Inferior parietal cortex (tissue), 1 donor: ENCODE results near the gene CDH1.

Experiments
- DNase-seq: peaks from one replicate; pipeline ENCODE4 v3.0.0-alpha.2; 2016; ENCODE audit errors: extremely low spot score

CDH1 gene

GRCh38 chr16:68848786-68849185 is 111.7 kb downstream of the CDH1 start:
- DNase-seq = no peak

GRCh38 chr16:68850481-68850880 is 113.4 kb downstream of the CDH1 start:
- DNase-seq = no peak

GRCh38 chr16:68851601-68852000 is 114.5 kb downstream of the CDH1 start:
- DNase-seq = no peak

GRCh38 chr16:68857479-68857878 is 120.4 kb downstream of the CDH1 start:
- no peak for DNase-seq

- DNase-seq = no peak
Measured at GRCh38 chr16:68859828-68860227, 122.7 kb downstream of the CDH1 start.

GRCh38 chr16:68860978-68861892 is 124.1 kb downstream of the CDH1 start:
- no peak for DNase-seq

GRCh38 chr16:68866933-68867332 is 129.8 kb downstream of the CDH1 start:
- no peak for DNase-seq

- DNase-seq = no peak
Measured at GRCh38 chr16:68869492-68870088, 132.5 kb downstream of the CDH1 start.

- DNase-seq = no peak
Measured at GRCh38 chr16:68873635-68874471, 136.8 kb downstream of the CDH1 start.

GRCh38 chr16:68875871-68876270 is 138.8 kb downstream of the CDH1 start:
- no peak for DNase-seq

GRCh38 chr16:68883685-68884084 is 146.6 kb downstream of the CDH1 start:
- DNase-seq = no peak

- DNase-seq = no peak
Measured at GRCh38 chr16:68884401-68884800, 147.3 kb downstream of the CDH1 start.
